GM21619 (cell line): ENCODE data around the gene IFI27.

ENCODE experiments used
- ATAC-seq: cut with Tn5 transposase; IDR thresholded peaks from one replicate; pipeline ENCODE4 v1.9.1; 2021; ENCODE audit not compliant: unreplicated experiment

IFI27 gene

DNA sequence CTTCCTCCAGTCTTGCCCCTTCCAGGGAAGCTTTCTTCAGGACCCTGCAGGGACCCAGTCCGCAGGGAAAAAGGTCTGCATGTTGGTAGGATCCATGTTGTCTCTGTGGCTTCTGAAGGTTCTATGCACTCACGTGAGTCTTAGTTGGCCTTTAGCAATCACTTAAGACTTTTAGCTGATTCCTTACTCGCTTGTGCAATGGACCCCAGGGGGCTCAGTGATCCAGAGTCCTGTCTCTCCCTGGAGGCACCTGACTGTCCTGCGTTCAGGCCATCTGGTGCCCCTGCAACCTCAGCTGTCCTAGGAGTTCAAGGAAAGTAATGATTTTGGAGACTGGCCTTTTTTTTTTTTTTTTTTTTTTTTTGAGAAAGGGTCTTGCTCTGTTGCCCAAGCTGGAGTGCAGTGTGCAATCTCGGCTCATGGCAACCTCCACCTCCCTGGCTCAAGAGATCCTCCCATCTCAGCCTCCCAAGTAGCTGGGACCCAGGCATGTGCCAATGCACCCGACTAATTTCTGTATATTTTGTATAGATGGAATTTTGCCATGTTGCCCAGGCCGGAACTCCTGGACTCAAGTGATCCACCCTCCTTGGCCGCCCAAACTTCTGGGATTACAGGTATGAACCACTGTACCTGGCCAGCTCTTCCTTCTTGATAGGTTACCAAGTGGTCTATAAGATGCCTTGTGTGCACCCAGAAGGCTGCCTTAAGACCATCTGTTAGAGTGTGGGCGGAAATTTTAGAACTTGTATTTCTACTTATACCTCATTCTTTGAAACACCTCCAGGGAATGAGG, 14.2 kb downstream of the IFI27 start:
- no peak for ATAC-seq

DNA sequence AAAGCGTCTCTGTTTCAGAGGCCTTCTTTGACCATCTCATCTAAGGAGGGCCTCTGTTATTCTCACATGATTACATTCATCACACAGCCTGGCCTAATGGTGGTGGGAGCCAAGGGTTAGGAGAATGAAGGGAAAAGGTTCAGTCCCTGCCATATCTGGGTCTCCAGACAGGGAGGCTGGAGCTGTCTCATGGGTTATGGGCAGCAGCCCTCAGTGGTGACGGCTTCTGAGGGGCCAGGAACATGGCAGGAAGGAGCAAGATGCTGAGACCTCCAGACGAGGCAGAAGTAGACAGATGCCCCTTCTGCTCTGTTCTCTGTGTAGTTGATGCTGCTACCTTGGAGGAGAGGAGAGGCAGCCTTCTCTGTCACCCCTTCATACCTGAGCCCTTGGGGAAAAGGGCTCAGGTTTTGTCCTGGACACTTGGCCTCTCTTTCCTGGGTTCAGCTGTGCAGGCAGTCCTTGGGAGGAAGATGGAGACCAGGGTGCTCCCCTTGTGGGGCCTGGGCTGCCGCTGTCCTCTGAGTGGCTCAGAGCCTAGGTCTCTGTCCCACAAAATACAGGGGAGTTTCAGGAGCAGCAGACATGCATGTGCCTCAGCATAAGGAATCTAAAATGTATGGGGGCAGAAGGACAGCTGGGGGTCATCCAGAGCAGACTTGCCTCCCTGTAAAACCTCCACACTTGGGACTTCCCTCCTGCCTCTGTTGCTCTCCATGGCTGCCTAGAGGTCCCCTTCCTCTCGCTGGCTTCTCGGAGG, 15.3 kb downstream of the IFI27 start:
- ATAC-seq = no peak

DNA sequence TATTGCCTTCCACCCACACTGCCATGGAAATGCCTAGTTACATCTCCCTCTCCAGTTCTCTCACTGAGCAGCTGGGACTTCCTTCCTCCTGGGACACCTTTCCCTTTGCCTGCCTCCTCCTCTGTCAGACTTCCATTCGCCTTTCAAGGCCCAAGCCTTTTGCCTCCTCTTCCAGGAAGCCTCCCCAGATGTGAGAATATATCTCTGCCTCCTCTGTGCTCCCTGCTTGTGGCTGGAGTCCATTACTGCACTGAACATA, 15.8 kb downstream of the IFI27 start:
- ATAC-seq = no peak

DNA sequence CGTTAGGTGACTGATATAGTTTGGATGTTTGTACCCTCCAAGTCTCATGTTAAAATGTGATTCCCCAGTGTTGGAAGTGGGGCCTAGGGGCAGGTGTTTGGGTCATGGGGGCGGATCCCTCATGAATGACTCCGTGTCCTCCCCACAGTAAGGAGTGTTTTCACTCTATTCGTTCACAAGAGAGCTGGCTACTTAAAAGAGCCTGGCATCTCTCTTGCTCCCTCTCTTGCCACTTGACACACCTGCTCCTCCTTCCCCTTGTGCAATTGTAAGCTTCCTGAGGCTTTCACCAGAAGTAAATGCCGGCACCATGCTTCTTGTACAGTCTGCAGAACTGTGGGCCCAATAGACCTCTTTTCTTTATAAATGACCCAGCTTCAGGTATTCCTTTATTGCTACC, 16.3 kb downstream of the IFI27 start:
- ATAC-seq = no peak

DNA sequence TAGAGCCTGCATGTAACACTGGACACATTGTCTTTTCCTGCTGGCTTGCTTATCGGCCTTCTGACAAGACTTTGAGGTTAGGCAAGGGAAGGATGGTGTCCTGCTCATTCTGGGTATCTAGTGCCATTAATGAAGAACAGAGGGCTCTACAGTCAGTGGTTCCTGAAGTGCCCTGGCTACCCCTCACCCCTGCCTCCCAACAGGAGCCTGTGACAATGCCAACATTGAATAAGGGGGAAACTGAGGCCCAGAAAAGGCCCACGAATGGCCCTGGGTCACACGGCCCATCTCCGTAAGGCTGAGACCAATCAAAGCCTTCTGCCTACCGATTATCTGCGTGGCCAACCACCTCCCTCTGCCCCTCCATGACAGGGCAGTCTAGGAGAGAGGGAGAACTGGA, 16.8 kb downstream of the IFI27 start:
- ATAC-seq = no peak

DNA sequence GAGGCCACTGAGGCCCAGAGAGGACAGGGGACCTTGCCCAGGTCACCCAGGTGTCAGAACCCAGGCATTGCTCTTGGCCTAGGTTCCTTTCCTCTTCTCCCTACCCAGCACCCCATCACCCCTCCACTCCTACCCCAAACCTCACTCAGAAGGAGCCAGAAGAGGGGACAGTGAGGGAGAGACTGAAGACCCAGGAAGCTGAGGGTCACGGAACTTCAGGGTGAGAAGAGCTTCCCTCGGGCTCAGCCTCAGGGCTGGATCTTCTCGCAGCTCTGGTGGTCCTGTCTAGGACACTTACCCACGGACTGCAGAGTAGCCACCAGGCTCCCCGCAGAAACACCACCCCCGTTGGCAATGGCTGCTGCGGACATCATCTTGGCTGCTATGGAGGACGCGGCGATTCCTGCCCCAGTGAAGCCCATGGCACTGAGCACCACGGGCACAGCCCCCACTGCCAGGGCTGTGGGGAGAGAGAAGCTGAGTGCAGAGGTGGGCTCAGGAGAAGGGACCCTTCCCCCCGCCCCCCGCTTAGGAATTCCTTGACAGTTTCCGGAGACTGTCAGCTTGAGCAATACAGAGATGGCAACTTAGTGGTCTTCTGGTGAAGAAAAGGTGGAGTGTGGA, 17.8 kb downstream of the IFI27 start:
- no peak for ATAC-seq

DNA sequence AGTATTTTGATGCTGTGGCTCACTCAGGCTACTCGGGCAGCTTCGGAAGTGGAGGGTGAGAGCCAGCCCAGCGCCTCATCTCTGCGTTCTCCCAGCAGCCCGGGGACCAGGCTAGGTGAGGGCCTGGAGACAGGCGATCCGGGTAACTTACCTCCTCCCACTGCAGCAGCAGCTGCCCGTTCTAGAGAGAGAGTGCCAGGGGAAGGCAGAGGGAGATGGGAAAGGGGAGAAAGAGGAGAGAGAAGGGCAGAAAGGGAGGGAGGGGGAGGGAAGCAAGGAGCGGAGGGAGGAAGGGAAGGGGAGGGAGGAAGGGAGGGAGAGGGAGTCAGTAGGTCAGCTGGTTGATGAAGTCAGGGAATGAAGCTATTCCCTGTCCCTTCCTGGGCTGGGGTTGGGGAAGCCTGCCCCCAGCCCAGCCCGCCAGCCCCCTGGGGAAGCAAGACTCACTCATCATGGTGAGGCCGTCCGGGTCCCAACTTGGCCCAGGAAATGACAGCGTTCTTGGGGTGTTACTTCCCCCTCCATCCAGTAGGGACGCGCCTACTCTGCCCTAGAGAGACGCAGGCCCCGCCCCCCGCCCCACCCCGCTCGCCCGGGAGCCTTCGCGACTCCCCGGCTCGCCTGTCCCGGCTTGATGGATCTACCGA, 18.7 kb downstream of the IFI27 start, which contains the start of gene IFI27L2:
Gene IFI27L2, minus strand, starts transcription at position 494 of the 647 bp plus-strand sequence. Its CDS starts 40 bp downstream, at position 454.
- ATAC-seq = peak; percentile 93

DNA sequence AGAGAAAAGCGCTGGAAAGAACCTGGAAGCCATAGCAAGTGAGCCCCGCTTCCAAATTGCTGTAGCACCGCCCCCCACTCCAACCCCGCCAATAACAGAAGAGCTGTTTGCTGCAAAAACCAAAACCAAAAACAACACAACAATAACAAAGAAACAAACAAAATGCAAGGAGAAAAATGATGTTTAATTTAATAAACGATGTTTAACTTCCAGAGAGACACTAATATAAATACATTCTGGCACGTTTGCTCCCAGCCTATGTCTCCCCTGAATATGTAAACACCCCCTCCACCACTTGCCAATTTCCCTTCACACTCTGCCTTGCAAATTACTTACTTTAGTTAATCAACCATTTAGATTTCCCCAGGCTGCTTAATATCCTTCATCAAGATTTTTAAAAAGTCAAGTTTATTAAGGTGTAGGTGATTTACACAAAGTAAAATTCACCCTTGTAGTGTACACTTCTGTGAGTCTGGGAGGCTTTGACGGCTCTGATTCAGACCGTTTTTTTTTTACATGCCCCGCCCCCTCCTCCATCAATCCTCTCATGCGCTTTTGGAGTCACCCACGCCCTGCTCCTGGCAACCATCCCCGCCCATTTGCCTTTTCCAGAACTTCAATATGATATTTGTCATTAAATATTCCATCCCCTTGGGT, 19.4 kb downstream of the IFI27 start:
- ATAC-seq = no peak

DNA sequence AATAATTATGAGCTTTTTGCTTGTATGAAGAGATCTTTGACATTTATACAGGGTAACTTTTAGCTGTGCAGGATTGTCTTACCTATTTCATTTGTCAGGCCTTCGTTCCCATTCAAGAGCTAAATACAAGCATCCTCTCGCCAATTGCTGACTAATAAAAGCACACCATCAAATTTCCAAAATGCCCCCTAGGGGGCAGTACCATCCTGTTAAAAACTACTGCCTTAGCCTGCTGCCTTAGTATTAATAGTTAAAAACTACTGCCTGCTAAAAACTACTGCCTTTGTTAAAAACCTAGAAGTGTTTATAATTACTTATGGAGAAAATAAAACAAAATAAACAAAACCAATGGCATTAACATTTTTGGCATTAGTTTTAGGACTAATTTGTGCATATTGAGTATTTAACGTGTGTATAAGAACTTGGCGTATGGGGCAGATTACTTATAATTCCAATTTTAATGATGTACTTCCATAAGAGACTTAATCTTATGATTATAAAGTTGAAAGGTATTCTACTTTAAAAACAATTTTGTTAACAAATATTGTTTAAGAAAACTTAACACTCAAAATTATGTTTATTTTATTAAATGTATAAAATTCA, 21.9 kb downstream of the IFI27 start:
- ATAC-seq = no peak

DNA sequence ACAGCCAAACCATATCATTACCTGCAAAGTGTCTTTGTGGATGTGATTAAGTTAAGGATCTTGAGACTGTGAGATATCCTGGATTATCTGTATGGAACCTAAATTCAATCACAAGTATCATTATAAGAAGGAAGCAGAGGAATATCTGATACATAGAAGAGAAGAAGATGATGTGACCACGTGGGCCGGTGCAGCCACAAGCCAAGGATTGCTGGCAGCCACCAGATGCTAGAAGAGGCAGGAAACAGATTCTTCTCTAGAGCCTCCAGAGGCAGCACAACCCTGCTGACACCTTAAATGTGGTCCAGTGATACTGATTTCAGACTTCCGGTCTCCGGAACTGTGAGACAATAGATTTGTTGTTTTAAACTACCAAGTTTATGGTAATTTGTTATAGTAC, 24.9 kb downstream of the IFI27 start:
- no peak for ATAC-seq

DNA sequence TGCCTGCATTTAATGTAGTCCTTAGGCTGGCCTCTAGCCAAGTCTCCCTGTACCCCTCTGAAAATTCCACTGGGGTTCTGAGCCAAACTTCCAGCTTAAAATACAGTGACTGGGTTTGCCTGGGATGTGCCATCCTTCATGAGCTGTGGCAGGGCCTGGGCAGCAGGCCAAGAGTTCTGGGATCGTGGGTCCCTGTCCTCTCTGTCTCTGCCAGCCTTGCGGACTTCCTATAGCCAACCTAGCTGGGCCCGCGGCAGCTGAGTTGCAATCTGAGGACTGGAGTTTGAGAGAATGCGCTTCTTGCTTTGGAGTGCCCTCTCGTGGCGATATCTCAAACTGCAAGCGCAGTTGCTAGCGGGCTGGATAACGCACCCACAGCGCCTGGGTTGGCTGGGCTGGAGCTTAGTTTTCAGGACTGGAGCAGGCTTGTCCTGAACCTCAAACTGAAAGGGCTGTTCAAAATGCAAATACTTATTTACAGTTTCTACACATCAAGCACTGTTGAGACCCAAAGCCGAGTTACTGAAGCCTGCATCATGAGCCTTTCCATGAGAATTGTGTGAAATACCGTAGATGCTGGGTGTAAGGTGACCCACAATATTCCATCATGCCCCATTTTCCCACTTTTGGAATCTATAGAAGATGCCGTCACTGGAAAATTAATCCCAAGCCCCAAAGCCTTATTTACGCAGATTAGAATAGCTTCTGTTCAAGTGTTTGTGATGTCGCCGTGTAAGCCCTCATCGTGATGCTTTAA, 26.2 kb downstream of the IFI27 start:
- ATAC-seq = peak; percentile 82

DNA sequence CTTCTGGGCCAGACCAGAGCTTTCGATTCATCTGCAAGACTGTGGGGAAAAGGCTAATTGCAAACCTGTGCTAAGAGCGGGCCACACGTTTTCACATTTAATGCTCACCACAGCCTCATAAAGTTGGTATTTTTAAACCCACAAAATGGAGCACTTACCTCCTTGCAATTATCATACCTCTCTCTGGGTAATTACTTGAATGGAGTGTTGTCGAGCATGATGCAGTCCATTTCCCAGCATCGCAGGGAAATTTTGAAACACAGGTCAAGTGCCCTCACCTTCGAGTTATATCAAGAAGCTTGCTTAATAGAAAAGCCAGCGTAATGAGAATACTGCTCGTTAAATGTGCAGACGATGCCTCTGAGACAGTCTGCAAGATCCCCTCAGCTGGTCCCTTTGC, 27.7 kb downstream of the IFI27 start:
- no peak for ATAC-seq

DNA sequence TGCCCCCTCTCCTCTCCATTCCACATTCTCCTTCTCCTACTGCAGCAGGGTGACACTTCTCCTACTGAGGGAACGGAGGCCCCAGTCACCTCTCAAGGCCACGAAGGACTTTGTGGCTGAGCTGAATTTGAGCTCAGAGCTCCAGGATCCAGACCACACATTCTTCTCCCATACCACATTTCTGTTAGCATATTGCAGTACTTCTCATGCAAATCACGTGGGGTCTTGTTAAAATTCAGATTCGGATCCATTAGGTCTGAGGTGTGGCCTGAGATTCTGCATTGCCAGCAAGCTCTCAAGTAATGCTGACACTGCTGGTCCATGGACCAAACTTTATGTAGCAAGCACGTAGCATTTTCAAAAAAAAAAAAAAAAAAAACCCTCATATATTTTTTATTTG, 28.5 kb downstream of the IFI27 start:
- no peak for ATAC-seq

DNA sequence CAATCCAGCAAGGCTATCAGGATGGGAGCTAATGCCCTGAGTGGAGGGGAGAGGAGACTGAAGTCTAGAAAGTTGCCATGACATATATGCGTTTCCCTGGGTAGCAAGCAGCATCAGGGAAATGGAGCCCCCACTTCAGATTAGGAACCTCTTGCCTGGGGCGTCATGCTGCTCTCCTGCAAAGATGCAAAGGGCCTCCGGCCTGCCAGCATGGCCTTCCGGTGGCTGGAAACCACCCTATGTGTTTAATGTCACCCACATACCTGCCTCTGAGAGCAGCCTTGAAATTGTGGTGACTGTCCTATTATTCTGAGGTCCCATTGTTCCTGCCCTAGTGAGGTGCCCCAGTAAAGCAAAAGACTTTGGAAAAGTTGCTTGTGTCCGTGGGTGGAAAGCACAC, 28.9 kb downstream of the IFI27 start:
- no peak for ATAC-seq

DNA sequence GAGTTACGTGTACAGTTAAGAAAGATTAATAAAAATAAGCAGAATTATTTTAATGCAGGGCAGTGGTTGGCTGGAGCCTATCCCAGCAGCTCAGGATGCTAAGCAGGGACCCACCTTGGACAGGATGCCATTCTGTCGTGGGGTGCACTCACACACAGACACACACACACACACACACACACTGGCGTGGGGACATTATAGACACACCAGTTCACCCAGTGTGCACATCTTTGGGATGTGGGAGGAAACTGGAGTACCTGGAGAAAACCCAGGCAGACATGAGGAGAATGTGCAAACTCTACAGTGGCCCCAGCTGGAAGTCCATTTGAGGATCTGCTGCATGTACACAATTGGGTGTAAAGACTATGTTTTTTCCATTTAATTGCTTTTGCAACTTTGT, 31.7 kb downstream of the IFI27 start:
- ATAC-seq = no peak

DNA sequence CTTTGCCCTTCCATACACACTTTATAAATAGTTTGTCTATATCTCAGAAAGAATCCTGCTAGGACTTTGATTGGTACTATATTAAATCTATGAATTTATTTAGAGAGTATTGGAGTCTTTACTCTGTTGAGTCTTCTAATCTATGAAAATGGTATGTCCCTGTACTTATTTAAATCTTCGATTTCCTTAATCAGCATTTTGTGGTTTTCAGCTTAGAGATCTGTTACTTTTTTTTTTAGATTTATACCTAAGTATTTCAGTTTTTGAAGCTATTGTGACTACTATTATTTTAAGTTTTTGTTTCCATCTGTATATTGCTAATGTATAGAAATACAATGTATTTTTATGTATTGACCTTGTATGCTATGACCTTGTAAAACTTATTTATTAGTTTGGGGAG, 32.3 kb downstream of the IFI27 start:
- no peak for ATAC-seq

DNA sequence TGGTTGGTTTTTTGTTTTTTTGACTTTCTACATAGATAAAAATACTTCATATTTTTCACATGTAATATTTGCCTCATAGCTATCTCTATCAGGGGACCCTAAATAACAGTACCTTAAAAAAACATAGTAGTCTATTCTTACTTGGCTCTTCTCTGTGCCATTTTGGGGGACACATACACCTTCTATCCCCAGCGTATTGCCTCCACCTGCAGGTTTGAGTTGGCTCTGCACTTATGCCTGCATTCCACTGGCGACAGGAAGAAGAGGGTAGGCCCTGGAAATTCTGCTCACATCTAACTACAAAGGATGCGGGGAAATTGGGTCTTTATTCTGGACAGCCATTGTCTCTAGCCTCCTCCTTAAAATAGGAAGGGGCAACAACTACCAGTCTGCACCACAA, 32.7 kb downstream of the IFI27 start:
- ATAC-seq = no peak

DNA sequence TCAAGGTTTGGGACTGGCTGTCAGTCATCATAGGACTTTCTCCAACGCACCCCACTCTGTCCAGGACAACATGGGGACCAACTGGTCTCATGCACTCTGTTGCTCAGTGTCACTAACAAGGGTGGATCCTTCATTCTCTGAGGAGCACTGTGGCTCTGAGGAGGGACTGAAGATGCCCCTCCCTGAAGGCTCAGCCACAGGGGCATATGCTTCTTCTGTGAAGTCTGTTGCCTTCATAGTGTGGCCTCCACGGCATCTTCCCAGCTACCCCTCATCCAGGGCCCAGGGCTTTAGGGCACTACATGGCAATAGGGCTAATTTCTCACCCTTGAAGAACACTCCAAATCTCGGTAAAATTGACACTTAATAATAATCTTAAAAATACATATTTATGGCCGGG, 33.2 kb downstream of the IFI27 start:
- ATAC-seq = no peak

DNA sequence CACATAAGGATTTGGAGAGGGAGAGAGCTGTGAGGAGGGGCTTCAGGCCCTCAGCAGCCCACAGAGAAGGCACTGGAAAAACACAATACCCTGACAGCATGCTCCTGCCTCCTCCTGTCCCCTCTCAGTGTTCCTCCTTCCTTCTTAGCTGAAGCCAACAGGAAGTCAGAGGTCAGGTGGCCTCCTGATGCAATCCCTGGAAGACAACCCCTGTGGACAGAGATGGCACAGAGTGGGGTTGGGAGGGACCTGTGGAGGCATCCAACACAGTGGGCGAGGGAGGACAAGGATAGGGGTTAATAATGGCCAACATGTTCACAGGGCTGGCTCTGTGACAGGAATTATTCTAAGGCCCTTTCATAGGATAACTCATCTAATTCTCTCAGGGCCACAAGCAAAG, 34.2 kb downstream of the IFI27 start:
- ATAC-seq = no peak

DNA sequence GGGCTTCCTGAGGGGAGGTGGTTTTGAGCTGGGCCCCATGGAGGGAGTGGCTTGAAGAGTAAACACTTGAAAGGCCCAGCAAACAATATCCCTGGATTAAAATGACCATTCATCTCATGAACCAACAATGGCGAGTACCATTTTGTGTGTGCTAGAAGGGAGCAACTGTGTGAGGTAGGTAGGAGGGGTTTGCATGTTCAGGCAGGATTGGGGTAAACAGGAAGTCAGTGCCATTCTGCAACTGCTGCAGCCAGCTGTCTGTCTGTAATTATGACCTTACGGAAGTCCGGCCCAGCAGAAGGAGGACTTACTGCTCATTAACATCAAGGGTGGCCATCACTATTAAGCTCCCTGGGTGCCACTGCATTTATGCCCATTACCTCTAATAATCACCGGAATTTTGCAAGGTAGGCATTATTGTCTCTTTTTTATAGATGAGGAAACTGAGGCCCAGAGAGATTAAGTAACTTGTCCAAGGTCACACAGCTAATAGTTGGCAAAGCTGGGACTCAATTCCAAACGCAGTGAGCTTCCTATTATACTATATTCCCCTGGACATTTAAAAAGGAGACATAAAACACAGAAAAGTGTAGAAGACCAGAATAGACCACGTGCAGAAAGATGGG, 35.5 kb downstream of the IFI27 start:
- ATAC-seq = no peak
